ENCODE data around the gene CLRN2. TPM values are rescaled to one million over a fixed set of nuclear protein-coding genes. Genes with fewer than 3 reads are reported as not detected.

CLRN2 gene, protein sequence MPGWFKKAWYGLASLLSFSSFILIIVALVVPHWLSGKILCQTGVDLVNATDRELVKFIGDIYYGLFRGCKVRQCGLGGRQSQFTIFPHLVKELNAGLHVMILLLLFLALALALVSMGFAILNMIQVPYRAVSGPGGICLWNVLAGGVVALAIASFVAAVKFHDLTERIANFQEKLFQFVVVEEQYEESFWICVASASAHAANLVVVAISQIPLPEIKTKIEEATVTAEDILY
- total RNA-seq (2014; rRNA removed; shearing (Covaris generic)), result not detected in 2 replicates

DNA sequence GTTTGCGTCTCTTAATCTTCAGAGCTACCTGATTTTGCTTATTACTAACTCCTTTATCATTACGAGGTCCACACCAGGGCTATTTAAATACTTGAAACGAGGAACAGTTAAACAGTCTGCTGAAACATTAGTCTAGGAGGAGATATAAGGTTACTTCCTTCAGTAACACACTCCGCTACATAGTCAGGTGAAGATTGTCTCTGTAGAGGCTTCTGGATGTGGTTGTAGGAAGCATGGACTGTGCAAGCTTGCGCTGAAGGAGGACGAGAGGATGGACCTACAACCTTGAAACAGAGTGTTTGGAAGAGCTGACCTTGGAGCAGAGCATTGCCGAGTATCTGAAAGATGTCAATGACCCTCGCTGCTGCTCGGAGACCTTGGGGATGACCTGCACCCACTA lies at the start of gene CLRN2:
TSS of gene CLRN2 (plus strand) at position 301 of the 400 bp plus-strand sequence. CDS start 102 bp downstream, outside the sequence.
- H3K9me3 ChIP-seq (replicated peaks), result no peaks in the 10 kb centered on the region
- no peaks in the 10 kb centered on the region for H3K36me3 ChIP-seq
- no peak for DNase-seq
- peaks cover 6% of the 10 kb centered on the region; the same call in 1 of the 2 replicates for H3K4me1 ChIP-seq
- no peak within 1 kb of the TSS for H3K27ac ChIP-seq
- no peak within 1 kb of the TSS for H3K4me3 ChIP-seq
- peaks cover 6% of the 10 kb centered on the region; the same call in 1 of the 2 replicates for H3K27me3 ChIP-seq

DNA sequence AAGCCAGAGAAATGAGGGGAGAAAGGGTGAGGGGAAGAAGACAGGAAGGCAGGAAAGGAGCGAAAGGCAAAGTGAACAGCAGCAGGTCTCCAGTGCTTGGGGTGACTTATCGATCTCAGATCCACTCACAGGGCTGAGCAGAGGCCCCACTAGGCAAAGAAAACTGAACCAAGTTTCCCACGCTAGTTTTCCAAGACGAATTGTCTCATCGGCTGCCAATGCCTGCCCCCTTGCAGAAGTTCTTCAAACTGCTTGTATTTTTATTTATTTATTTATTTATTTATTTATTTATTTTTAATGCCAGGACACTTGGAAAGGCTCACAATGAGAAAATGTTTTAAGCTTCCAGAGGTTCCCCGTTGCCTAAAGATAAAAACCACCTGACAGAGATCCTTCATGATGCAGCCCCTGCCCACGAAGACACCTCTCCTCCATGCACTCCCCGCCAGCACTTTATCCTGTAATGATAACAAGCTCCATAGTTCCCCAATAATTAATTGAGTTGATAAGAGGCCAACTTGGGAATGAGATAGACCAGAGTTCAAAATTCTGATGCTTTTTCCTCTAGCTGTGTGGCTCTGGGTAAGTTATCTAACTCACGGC lies 46.2 kb upstream of the CLRN2 start:
- Histone ChIP-seq H3K9me3 (replicated peaks) (no peaks in the 10 kb centered on the region), H3K4me3 (no peak overlapping the region), H3K36me3 (no peaks in the 10 kb centered on the region), H3K27me3 (no peaks in the 10 kb centered on the region), H3K4me1 (no peaks in the 10 kb centered on the region), H3K27ac (no peak overlapping the region)
- DNase-seq, result peak in 1 of 2 experiments; percentile 57

DNA sequence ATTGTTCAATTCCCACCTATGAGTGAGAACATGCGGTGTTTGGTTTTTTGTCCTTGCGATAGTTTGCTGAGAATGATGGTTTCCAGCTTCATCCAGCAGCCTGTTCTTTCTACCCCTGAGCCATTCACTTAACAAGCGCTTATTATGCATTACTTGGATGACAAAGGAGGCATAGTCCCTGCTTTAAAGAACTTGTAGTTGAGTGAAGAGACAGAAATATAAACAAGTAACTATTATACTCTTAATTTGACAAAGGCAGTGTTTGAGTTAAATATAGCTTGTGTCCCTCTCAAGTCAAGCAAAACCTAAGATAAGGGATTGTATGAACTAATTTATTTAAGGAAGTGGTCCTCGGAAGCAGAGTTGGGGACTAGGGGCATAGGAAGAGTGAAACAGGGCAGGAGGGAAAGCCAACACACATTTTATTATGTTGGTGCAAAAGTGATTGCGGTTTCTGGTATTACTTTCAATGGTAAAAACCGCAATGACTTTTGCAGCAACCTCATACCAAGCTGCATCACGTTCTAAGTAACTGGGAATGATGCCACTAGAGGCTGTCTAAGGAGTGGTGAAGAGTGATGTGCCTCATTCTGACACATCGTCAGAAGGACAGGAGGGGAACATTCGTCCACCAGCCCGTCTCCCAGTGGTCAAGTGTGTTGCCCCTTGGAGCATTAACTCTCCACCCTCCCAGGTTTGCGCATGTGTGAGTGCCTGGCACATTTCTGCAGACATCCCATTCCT lies 44.9 kb upstream of the CLRN2 start:
- H3K36me3 ChIP-seq, result no peaks in the 10 kb centered on the region
- no peaks in the 10 kb centered on the region for H3K4me1 ChIP-seq
- H3K27me3 ChIP-seq, result no peaks in the 10 kb centered on the region
- H3K9me3 ChIP-seq (replicated peaks), result no peaks in the 10 kb centered on the region
- DNase-seq, result no peak
- no peak overlapping the region for H3K4me3 ChIP-seq
- no peak overlapping the region for H3K27ac ChIP-seq

DNA sequence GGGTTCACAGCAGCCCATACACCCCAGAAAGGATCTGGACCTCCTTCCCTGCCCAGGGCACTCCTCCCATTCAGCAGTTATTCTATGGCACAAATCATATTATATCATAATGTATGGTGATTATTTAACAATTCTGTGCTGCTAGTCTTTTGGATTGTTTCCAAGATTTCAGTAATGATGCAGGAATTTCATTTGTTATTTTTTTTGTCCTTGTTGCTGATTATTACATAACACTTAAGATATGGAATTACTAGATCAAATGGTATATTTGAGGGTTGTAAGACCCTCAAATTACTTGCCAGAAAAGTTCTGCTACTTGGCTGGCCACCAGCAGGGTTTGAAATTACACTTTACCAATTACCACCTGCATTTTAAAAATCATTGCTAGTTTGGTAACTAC lies 39.5 kb upstream of the CLRN2 start:
- Histone ChIP-seq H3K9me3 (replicated peaks) (no peaks in the 10 kb centered on the region), H3K27me3 (no peaks in the 10 kb centered on the region), H3K36me3 (no peaks in the 10 kb centered on the region), H3K4me1 (no peaks in the 10 kb centered on the region), H3K27ac (no peak overlapping the region), H3K4me3 (no peak overlapping the region)
- no peak for DNase-seq

DNA sequence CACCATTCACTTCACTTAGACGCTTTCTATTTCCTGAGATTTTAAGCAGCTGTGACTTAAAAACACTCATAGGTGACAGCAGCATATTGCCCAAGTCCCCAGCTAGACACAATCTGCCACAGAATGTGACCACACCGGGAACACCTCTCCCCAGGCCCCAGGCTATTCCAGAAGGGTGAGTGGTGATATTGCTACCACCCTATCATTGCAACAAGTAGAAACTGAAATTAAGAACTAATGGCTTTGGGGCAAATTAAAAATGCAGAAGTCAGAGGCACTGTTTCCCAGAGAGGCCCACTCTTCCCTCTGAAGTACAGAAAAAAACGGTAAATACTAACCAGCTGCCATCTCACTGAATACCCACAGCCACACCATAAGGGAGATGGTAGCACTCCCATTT lies 38.1 kb upstream of the CLRN2 start:
- H3K36me3 ChIP-seq, result no peaks in the 10 kb centered on the region
- no peak for DNase-seq
- no peak overlapping the region for H3K4me3 ChIP-seq
- no peak overlapping the region for H3K27ac ChIP-seq
- H3K9me3 ChIP-seq (replicated peaks), result no peaks in the 10 kb centered on the region
- H3K27me3 ChIP-seq, result no peaks in the 10 kb centered on the region
- H3K4me1 ChIP-seq, result no peaks in the 10 kb centered on the region

DNA sequence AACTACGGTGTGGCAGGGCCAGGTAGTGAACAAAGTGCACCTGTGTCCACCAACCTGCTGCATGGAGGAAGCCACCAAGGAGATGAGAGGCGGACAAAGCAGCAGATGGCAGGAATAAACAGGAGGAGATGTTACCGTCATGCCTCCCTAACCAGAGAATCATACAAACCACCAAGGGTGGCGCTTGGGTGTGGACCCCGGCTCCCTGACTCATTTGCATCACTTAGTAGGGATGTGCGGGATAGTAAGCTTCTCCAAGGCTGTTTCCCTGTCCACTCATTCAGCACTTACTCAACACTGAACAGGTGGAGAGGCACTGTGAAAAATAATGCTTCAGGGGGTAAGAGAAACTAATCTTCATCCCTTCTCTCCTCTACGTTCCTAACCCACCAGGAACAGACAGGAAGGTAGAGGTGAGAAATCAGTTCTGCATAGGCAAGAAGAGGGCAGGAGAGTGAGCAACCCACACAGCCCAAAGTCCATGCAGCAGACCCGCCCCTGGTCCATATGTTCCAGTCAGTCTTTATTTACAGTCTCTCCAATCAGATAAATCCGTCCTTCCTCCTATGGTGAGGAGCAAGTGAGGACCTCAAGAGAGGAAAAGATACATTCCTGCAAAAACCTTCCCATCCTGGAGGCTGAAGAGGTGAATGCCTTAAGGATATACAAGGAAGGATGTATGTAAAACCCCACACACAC lies 37.0 kb upstream of the CLRN2 start:
- Histone ChIP-seq H3K4me3 (no peak overlapping the region), H3K9me3 (replicated peaks) (no peaks in the 10 kb centered on the region), H3K27me3 (no peaks in the 10 kb centered on the region), H3K36me3 (no peaks in the 10 kb centered on the region), H3K4me1 (no peaks in the 10 kb centered on the region), H3K27ac (no peak overlapping the region)
- peak in 1 of 2 experiments; percentile 31 for DNase-seq

DNA sequence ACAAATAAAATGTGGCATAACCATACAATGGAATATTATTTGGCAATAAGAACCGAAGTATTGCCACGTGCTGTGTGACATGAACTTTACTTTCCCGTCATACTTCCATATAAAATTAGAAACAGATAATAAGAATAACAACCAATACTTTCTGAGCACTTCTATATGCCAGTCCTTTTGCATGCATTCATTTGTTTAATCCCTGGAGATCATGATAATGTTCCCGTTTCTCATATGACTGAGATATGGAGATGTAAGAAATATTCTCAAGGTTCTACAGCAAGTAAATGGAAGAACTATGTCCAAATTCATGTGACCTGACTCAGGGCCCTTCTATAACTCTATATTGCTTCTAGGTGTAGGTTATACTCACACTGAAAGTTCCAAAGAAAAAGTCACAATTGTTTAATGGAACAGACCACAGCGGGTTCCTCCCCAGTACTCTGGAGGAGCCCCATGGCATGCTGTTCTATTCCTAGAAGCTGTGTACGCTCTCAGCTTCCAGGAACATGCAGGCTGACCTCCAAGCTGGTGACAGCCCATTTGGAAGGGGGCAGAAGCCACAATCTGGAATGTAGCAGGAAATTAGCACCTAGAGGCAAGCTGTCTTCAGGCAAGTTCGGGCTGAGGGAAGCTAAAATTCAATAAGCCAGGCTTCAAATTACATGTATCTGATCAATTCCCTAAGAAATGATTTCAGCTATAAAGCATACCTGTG lies 34.6 kb upstream of the CLRN2 start:
- no peaks in the 10 kb centered on the region for H3K4me1 ChIP-seq
- no peak for DNase-seq
- H3K27me3 ChIP-seq, result no peaks in the 10 kb centered on the region
- H3K4me3 ChIP-seq, result no peak overlapping the region
- no peaks in the 10 kb centered on the region for H3K36me3 ChIP-seq
- no peaks in the 10 kb centered on the region for H3K9me3 ChIP-seq (replicated peaks)
- H3K27ac ChIP-seq, result no peak overlapping the region

DNA sequence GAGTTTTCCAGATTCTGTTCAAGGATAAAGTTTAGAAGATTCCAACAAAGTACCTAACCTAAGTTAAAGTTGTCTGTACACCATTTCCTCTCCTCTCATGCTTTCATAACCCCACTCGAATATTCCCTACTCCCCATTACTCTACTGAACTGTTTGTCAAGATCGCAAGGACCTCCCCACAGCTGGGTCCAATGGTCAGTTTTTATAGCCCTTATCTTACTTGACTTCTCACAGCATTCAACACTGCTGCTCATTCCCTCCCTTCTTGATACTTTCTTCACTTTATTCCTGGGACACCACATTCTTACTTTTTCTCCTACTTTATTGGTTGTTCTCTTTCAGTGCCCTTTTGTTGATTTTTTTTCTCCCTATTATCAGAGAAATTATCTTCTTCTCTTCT lies 34.0 kb upstream of the CLRN2 start:
- Histone ChIP-seq H3K36me3 (peaks cover under 1% of the 10 kb centered on the region; the same call in 1 of the 2 replicates), H3K4me1 (no peaks in the 10 kb centered on the region), H3K27me3 (no peaks in the 10 kb centered on the region), H3K4me3 (no peak overlapping the region), H3K27ac (no peak overlapping the region), H3K9me3 (replicated peaks) (no peaks in the 10 kb centered on the region)
- no peak for DNase-seq

DNA sequence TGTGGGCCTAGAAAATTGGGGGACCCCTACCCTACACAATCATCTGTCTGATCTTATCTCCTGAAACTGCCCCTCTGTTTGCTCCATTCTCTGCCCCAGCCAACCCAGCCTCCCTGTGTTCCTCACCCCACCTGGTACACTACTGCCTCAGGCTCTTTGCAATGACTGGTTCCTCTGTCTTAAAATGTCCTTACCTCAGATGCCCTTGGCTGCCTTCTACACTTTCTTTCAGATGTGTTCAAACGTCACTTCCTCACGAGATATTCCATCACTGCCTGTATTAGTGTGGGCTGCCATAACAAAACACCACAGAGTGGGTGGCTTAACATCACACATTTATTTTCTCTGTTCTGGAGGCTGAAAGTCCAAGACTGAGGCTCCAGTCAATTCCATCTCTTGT lies 32.2 kb upstream of the CLRN2 start:
- no peaks in the 10 kb centered on the region for H3K27me3 ChIP-seq
- no peaks in the 10 kb centered on the region for H3K9me3 ChIP-seq (replicated peaks)
- H3K36me3 ChIP-seq, result peaks cover 18% of the 10 kb centered on the region
- H3K4me3 ChIP-seq, result no peak overlapping the region
- no peak for DNase-seq
- no peaks in the 10 kb centered on the region for H3K4me1 ChIP-seq
- H3K27ac ChIP-seq, result no peak overlapping the region

DNA sequence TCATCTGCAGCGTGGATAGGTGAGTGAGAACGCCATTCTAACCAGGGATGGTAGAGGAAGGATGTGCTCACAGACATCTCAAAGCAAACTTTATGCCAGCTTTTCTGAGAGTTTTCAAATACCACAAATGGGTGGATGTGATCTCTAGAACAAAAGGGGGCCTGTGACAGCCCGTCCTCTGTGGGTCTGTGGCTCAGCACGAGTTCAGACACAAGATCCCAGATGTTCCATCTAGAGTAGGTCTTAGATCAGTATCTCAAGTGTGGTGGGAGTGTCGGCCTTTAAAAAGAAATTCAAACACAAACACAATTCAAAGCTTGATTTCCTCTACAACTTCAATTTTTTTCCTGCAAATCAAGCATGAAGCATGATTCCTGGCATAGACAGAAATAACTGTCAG lies 25.8 kb upstream of the CLRN2 start:
- Histone ChIP-seq H3K27me3 (no peaks in the 10 kb centered on the region), H3K36me3 (peaks cover 39% of the 10 kb centered on the region), H3K4me3 (no peak overlapping the region), H3K9me3 (replicated peaks) (no peaks in the 10 kb centered on the region), H3K4me1 (peaks cover 30% of the 10 kb centered on the region), H3K27ac (no peak overlapping the region)
- DNase-seq, result no peak

DNA sequence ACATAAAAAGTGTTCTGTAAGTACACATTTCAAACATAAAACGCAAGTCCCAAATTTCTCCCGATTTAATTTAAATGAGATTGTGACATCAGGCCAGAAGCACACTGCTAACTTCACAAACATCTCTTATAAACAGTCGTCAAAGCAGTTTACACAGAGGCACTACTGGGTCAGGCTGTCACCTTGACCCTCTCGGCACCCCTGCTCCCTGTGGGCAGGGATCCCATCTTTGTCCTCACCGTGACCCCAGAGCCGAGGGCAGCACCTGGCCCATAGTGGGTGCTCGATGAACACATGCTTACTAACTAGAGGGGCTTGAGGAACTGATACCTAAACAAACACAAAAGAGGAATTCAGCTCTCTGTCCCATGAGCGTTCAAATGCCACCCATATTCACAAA lies 25.2 kb upstream of the CLRN2 start:
- Histone ChIP-seq H3K27me3 (no peaks in the 10 kb centered on the region), H3K36me3 (peaks cover 39% of the 10 kb centered on the region), H3K9me3 (replicated peaks) (no peaks in the 10 kb centered on the region), H3K27ac (no peak overlapping the region; the same call in 1 of the 2 replicates), H3K4me1 (peaks cover 30% of the 10 kb centered on the region), H3K4me3 (no peak overlapping the region)
- DNase-seq, result no peak

DNA sequence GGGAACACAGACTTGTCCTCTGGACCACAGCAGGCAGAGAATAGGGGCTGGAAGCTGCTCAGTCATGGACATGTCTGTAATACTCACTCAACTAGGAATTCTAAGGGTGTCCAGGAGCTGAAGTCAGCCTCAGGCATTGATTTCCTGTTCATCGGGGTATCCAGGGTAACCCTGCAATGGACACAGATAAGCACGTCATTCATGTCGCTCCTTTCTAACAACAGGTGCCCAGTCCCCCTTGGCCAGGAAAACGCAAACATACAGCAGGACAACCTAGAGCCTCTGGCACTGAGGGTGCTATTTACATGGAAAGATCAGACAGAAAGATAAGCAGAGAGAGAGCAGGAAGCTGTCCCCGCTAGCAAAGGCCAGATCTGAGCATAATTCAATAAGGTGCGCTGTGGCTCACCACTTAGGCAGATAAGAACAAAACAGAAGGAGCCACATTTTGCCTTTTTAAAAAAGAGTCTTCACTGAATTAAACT lies 24.3 kb upstream of the CLRN2 start:
- H3K4me3 ChIP-seq, result no peak overlapping the region
- peaks cover 30% of the 10 kb centered on the region for H3K4me1 ChIP-seq
- DNase-seq, result peak; percentile 62 to 77
- H3K27me3 ChIP-seq, result no peaks in the 10 kb centered on the region
- H3K9me3 ChIP-seq (replicated peaks), result no peaks in the 10 kb centered on the region
- H3K36me3 ChIP-seq, result peaks cover 39% of the 10 kb centered on the region
- peak overlapping the region; percentile 18; the same call in 1 of the 2 replicates for H3K27ac ChIP-seq

DNA sequence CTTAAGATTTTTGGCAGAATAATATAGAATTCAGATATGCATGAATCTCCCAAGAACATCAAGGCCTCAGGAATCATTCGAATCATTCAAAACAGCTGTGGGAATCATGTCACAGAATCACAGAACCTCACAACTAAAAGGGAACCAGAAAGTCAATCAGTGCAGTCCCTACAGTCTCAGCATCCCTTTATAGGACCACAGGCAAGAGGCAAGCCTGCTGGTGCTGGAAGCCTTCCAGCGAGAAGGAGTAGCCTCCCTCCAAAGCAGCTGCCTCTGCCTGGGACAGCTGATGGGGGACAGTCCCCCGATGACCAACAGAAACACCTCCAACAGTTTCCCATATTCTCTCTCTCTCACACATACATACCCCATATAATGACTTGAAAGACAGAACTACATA lies 23.8 kb upstream of the CLRN2 start:
- no peaks in the 10 kb centered on the region for H3K27me3 ChIP-seq
- H3K9me3 ChIP-seq (replicated peaks), result no peaks in the 10 kb centered on the region
- H3K36me3 ChIP-seq, result peaks cover 40% of the 10 kb centered on the region
- DNase-seq, result peak; percentile 80 to 84
- peaks cover 30% of the 10 kb centered on the region for H3K4me1 ChIP-seq
- H3K27ac ChIP-seq, result no peak overlapping the region; the same call in 1 of the 2 replicates
- no peak overlapping the region for H3K4me3 ChIP-seq

DNA sequence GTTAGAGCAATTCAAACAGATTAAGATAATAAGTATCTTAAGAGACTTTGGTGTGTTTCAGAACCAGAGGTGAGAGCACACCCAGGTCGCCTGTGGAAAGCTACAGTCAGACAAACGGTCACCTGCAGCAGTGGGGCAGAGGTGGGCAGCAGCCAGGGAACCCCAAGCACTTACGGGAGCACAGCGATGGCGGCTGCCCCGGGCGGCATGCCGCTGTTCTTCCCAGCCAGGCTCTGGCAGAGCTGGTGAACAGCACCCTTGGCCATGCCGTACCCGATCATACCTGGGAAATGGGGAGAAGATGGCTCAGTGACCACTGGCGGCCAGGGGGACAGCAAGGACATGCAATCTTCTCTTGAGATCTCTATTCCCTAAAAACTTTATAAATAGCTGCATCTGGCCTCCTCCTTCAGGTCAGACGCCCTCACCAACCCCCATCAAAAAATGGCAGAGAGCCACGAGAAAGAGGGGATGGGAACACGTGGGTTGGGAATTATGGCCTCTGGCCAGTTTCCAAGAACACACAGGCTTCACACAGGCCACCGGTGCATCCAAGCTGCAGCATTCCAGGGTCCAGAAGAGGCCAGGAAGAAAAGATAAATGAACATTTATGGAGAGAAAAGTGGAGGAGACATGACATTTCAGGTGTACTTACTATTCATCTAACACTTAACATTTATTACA lies 22.8 kb upstream of the CLRN2 start:
- peaks cover 35% of the 10 kb centered on the region for H3K36me3 ChIP-seq
- H3K27me3 ChIP-seq, result no peaks in the 10 kb centered on the region
- H3K27ac ChIP-seq, result no peak overlapping the region
- H3K9me3 ChIP-seq (replicated peaks), result no peaks in the 10 kb centered on the region
- peaks cover 30% of the 10 kb centered on the region for H3K4me1 ChIP-seq
- DNase-seq, result peak; percentile 44 to 60
- no peak overlapping the region for H3K4me3 ChIP-seq
